Right cardiac atrium (tissue), 5 donors: ENCODE data around the gene SYT9. TPM values are rescaled to one million over a fixed set of nuclear protein-coding genes. Genes with fewer than 3 reads are reported as not detected.

ENCODE experiments used
- ATAC-seq, 2 donors: fragments of 200-7000 bp; cut with Tn5 transposase; one replicate each; pipeline versions ENCODE4 v1.8.0 to v1.9.1; 2020; ENCODE audit warnings: moderate library complexity in 2 of 2, mild to moderate bottlenecking in 1 of 2
- DNase-seq, 3 donors: peaks; one replicate each; pipeline ENCODE4 v3.0.0-alpha.2; 2020
- H3K27ac ChIP-seq: one replicate; pipeline ENCODE4 v1.5.1; 2013; ENCODE audit warnings: mild to moderate bottlenecking, low read length, control low read depth, moderate library complexity
- H3K27me3 ChIP-seq: one replicate; pipeline ENCODE4 v1.6.1; 2013; ENCODE audit not compliant: control insufficient read depth, insufficient read depth
- H3K4me1 ChIP-seq: one replicate; pipeline ENCODE4 v1.6.1; 2013; ENCODE audit warnings: low read length; ENCODE audit not compliant: control insufficient read depth, insufficient read depth
- H3K4me3 ChIP-seq: one replicate; pipeline ENCODE4 v1.5.1; 2013; ENCODE audit warnings: low read length, control low read depth
- H3K9me3 ChIP-seq: one replicate; pipeline ENCODE4 v1.6.1; 2013; ENCODE audit warnings: low read length; ENCODE audit not compliant: control insufficient read depth
- WGBS: extraction: QIAGEN DNeasy Blood & Tissue Kit; methylation state at CpG from one replicate; pipeline ENCODE4 v1.1.7; 2013; 5-methylcytosine and 5-hydroxymethylcytosine counted together
- intact Hi-C, 4 donors: fragments of 100-400 bp; cut with DNase I; formaldehyde crosslinking; loops; one replicate each; pipeline versions ENCODE4 v1.11.0 to v1.14.0; 2022 to 2023
- polyA plus RNA-seq: library from polyadenylated mRNA; stranded (reverse); fragments of 200-250 nt; gene quantifications from one replicate; pipeline ENCODE4 v1.2.3, GENCODE V29; 2013
- total RNA-seq, 4 donors: library from RNA; stranded (reverse); fragmentation: NEBNext Ultra II Directional; extraction: Animal tissue kit (Norgen Biotek cat#: 25700); gene quantifications; one replicate each; pipeline ENCODE4 v1.2.1, GENCODE V29; 2021
- donor health status: healthy with polysubstance abuse.
- donor health status: DM: no; HTN: yes; CAD: no.
- donor health status: DM: no; HTN: no; CAD: no.
- donor health status: DM: no; HTN: yes; CAD: no; lungs with severe emphysema.
- donor health status: DM: yes; HTN: yes; CAD: no.

Gene SYT9
- total and polyA plus RNA-seq, 5 donors = 0.06 to 0.11 (median 0.08) TPM; not detected in 1

DNA sequence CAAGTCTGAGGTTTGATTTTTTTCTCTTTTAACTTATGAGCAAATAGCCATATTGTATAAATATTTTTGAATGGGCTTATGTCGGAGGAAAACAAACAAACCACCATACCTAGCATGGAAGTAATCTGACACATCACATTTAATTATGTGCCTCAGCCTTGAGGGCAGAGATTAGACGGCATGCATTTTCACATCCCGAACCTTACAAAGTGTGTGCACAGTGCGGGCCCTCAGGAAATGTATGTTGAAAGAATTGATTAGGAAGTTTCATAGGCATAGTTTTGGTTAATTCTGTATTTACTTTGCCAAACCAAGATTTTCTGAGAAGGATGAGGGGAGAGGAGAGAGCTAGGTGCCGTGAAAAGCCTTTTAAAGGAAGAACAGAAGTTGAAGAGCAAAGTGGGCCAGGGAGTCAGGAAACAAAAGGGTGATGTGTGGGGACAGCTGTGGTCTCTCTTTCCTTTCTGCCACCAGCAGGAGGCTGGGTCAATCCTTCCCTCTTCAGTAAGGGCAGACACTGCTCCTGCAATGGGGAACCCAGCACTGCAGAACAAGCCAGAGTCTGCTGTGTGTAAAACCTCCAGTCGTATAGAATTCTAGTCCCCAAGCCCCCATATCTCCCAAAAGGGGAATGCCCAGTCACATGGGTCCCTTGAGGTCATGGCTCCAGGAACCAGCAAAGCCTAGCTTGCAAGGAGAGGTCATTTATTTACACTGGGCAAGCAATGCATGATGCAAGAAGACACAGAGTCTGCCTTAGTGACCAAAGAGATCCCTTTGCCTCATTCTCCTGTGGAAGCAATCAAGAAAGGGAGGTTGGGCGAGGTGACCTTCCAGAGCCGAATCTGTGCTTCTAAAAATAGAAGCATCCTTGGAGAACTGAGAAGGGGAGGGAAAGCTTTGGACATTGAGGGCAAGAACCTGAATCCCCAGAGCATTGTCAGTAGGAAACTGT lies 162.5 kb downstream of the SYT9 start:
- H3K9me3 ChIP-seq = no peaks in the 10 kb centered on the region
- no peak overlapping the region for H3K4me3 ChIP-seq
- intact Hi-C loops = no loop called here
- H3K4me1 ChIP-seq = no peaks in the 10 kb centered on the region
- H3K27ac ChIP-seq = no peak overlapping the region
- DNase-seq (no peak), ATAC-seq (no peak)
- WGBS = 51% methylated on average over 8 of the region's 8 CpGs
- no peaks in the 10 kb centered on the region for H3K27me3 ChIP-seq

DNA sequence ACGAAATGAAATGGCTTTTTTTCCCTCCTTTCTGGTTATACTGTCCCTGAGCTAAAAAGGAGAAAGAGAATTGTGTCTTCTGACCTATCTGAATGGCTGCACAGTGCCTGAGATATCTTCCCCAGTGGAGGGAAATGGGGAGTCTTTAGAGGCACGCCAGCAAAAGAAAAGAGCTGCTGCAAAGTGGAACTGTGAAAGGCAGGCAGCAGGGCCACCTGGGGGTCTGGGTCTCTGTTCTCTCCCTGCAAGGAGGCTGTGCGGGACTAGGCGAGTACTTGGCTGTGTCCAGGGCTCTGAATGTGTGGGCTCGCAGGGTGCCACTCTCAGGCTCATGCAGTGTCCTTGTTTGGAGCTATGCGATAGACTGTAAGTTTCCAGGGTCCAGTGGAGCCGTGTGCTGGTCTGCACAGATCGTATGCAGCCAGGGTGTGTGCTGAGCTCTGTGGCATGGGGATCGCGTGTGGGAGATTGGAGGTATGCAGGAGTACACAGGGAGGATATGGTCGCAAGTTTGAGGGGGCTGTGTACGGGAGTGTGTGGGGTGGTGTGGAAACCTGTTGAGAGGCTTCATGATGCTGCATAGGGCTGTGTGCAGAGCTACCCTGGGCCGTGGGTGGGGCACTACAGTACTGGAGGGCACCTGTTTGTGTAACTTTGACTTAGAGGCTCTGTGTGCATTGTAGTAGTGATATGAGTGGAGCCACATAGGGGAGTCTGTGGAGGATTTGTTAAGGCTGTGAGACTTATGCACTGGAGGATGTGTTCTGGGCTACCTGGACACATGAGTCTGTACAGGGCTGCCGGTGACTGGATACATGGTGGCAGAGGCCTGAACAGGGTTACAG lies 163.5 kb downstream of the SYT9 start:
- intact Hi-C loops = no loop called here
- DNase-seq = no peak
- Histone ChIP-seq H3K4me3 (no peak overlapping the region), H3K27ac (no peak overlapping the region), H3K9me3 (no peaks in the 10 kb centered on the region), H3K27me3 (no peaks in the 10 kb centered on the region), H3K4me1 (no peaks in the 10 kb centered on the region)
- WGBS = 79% methylated on average over 14 of the region's 14 CpGs
- no peak for ATAC-seq

DNA sequence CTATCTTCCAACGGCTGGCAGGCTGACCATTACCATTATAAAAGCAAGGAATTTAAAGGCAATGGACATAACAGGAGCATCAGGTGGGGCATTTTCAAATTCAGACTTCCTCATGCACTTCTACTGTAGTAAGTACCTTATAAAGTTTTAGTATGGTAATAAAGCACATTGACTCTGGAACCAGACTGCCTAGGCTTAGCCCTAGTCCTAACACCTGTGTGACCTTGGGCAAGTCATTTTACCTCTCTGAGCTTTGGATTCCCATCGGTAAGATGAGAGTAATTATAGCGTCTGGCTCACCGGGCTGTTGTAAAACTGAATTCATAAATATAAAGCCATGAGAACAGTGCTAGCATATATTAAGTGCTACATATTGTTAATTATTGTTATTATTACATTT lies 164.4 kb downstream of the SYT9 start:
- H3K9me3 ChIP-seq = no peaks in the 10 kb centered on the region
- no peaks in the 10 kb centered on the region for H3K4me1 ChIP-seq
- WGBS = 33% methylated on average over 4 of the region's 4 CpGs
- no peaks in the 10 kb centered on the region for H3K27me3 ChIP-seq
- ATAC-seq = no peak
- H3K4me3 ChIP-seq = no peak overlapping the region
- intact Hi-C loops = no loop called here
- no peak overlapping the region for H3K27ac ChIP-seq
- DNase-seq = no peak

DNA sequence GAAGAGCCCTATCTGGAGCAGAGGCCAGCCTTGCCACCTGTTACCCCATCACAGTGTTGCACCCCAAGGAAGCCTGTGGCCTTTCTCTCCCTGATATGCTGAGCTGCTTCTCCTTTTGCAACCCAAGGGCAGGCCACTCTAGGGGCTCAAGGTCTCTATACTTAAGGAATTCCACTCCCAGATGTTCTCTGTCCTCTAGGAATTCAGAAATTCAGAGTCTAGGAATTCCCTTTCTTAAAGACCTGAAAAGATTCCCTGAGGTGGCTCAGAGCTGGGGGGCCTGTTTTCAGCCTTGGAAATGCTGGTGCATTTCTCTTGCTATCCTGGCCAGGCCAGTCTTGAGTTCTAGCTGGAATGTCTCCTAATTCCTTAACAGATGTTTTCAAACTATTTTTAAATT lies 165.6 kb downstream of the SYT9 start:
- no peaks in the 10 kb centered on the region for H3K27me3 ChIP-seq
- intact Hi-C loops = no loop called here
- DNase-seq (no peak), ATAC-seq (no peak)
- no peaks in the 10 kb centered on the region for H3K9me3 ChIP-seq
- no peak overlapping the region for H3K27ac ChIP-seq
- no peaks in the 10 kb centered on the region for H3K4me1 ChIP-seq
- H3K4me3 ChIP-seq = no peak overlapping the region

DNA sequence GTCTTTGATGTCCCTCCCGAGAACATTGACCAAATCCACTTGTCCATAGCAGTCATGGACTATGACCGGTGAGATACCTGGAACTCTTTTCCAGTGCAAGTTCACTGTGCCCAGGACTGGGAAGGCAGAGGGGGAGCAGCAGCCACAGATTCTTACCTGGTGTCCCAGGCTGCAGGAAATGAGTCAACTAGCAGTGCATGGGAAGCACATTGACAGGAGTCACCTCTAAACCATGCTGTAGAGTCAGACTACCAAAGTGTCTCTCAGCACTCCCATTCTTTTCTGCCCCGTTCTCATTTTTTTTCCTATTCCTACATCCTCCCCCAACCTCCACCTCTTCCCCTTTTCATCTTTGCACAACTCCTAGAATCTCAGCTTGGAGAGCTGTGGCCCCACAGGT lies 166.4 kb downstream of the SYT9 start:
- H3K9me3 ChIP-seq = no peaks in the 10 kb centered on the region
- no peak overlapping the region for H3K27ac ChIP-seq
- no peaks in the 10 kb centered on the region for H3K27me3 ChIP-seq
- DNase-seq (no peak), ATAC-seq (no peak)
- 82% methylated on average over 3 of the region's 3 CpGs for WGBS
- H3K4me1 ChIP-seq = no peaks in the 10 kb centered on the region
- H3K4me3 ChIP-seq = no peak overlapping the region
- intact Hi-C loops = no loop called here

DNA sequence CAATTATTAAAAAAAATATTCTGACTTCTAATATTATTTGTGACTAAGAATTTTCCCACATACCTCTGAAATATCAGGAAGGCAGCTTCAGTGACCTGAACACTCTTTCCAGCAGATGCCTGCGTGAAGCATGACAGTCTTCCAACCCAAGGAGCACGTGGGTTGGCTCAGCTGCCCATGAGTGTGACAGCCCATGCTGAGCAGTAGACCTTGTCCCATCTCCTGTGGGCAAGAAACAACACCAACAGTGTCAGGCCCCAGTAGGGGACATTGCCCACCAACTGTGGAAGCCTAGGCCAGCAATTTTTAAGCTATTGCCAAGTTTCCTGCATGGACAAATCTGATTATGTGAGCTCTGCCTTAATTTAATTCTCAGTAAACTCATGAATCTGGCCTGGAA lies 167.2 kb downstream of the SYT9 start:
- no peak for DNase-seq
- no peaks in the 10 kb centered on the region for H3K9me3 ChIP-seq
- ATAC-seq = no peak
- H3K4me1 ChIP-seq = no peaks in the 10 kb centered on the region
- H3K27me3 ChIP-seq = no peaks in the 10 kb centered on the region
- no peak overlapping the region for H3K4me3 ChIP-seq
- no peak overlapping the region for H3K27ac ChIP-seq
- WGBS = 74% methylated on average over 2 of the region's 2 CpGs
- intact Hi-C loops = no loop called here

DNA sequence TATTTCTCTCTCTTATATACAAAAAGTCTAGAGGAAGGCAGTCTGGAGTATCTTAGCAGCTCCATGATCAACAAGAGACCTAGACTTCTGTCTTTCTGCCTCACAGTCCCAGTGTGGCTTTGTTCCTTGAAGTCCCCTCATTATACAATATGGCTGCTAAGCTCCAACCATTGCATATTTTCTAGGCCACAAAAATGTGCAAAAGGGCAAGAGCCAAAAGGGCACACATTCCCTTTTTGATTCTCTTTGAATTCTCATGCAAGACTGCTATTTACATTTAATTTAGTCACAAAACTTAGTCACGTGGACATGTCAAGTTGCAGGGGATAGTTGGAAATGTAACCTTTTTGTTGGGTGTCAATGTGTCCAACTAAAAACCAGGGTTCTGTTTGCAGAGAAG lies 169.4 kb downstream of the SYT9 start:
- H3K9me3 ChIP-seq = no peaks in the 10 kb centered on the region
- no peak overlapping the region for H3K27ac ChIP-seq
- H3K4me1 ChIP-seq = no peaks in the 10 kb centered on the region
- 39% methylated on average over 1 of the region's 1 CpG for WGBS
- no peak for ATAC-seq
- H3K4me3 ChIP-seq = no peak overlapping the region
- DNase-seq = no peak
- intact Hi-C loops = no loop called here
- H3K27me3 ChIP-seq = no peaks in the 10 kb centered on the region

DNA sequence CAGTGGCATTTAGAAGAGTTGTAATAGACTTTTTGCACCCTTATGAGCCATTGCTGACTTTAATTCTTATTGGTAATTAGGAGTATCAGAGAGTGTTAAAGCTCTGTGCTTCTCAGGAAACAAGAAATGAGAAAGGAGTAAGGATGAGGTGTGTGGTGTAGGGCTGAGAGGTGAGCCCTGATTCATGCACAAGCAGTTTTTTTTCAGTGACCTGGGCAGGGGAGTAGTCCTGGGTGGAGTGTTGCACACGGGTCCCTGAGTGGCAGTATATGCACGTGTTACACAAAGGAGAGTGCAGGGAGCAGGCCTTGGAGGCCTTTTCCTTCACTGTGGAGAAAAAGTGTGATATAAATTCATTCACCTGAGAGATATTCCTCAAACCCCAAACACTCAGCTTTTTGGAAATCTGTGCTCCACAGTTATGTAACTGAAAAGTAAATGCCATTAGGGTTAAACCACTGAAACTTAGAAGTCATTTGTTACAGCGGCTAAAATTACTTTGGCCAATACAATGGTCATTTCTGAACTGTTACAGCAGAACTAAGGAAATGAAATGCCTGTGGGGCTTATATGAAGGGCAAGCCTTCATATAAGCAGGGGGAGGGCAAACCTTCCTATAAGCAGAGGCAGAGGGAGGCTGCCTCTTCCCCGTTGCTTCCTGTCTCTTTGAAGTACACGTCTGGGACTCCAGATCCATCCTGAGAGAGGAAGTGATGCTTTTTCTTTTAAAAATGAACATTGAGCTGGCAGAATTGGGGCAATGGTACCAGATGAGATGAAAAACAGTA lies 171.0 kb downstream of the SYT9 start:
- no peaks in the 10 kb centered on the region for H3K27me3 ChIP-seq
- intact Hi-C loops = no loop called here
- ATAC-seq = no peak

DNA sequence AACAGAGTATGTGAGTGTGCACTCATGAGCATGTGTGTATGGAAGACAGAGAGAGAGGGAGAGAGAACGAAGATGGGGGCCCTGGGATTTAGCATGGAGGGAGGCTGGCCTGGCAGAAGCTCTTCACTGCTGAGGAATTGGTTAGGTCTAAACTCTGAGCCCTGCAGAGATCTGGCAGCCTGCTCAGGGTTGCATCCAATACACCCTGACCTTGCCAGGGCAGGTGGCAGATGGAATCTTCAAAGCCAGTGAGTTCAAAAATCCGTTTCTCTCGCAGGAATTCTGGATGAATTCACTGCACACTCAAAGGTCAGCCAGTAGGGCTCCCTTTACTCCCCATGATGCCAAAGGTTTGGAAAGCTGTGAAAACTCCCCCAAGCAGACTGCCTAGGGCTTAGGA lies 172.2 kb downstream of the SYT9 start:
- 75% methylated on average over 3 of the region's 3 CpGs for WGBS
- H3K4me1 ChIP-seq = no peaks in the 10 kb centered on the region
- intact Hi-C loops = no loop called here
- no peak for DNase-seq
- H3K9me3 ChIP-seq = no peaks in the 10 kb centered on the region
- ATAC-seq = no peak
- H3K27me3 ChIP-seq = no peaks in the 10 kb centered on the region
- H3K27ac ChIP-seq = no peak overlapping the region
- no peak overlapping the region for H3K4me3 ChIP-seq

More for the DNA sequence above, 171.0 kb downstream of the SYT9 start:
- no peak overlapping the region for H3K4me3 ChIP-seq
- no peaks in the 10 kb centered on the region for H3K9me3 ChIP-seq
- no peaks in the 10 kb centered on the region for H3K4me1 ChIP-seq
- WGBS = 57% methylated on average over 5 of the region's 5 CpGs
- DNase-seq = no peak
- no peak overlapping the region for H3K27ac ChIP-seq

DNA sequence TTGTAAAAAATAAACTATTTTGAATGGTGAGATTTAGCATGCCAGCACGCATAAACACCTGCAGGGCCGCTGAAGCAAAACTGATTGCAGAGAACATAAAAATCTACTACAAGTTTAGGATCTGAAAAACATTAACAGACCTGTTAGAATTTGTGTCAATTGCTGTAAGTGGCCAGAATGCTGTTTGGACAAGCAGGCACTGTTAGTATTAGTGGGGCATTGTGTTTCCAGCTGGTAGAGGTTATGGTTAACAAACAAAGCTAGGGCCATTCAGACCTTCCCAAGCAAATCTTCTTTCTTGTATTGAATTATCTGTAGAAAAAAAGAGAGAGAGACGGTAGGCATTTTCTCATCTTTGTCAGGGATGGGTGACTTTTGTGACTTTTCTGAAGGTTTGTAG lies 176.0 kb downstream of the SYT9 start:
- 95% methylated on average over 3 of the region's 3 CpGs for WGBS
- DNase-seq (no peak), ATAC-seq (no peak)
- Histone ChIP-seq H3K27me3 (no peaks in the 10 kb centered on the region), H3K4me1 (no peaks in the 10 kb centered on the region), H3K9me3 (no peaks in the 10 kb centered on the region), H3K27ac (no peak overlapping the region), H3K4me3 (no peak overlapping the region)
- intact Hi-C loops = no loop called here

DNA sequence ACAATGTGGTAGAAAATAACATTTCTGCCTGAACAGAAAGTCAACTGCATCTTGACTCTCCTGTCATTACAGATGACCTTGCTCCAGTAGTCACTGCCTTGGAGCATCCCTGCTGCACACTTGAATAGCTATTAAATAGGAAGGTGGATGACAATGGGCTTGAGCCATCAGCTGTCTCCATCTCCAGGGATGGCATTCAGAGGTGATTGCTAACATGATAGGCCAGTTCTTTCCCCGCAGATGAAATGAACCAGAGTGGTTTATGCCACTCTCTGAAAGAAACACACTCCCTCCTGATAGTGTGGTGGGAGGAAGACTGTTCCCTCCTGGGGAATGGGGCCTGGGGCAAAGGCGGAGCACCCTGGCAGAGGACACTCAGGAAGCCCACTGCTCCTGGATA lies 176.5 kb downstream of the SYT9 start:
- Histone ChIP-seq H3K9me3 (no peaks in the 10 kb centered on the region), H3K27me3 (no peaks in the 10 kb centered on the region), H3K4me3 (no peak overlapping the region), H3K4me1 (no peaks in the 10 kb centered on the region), H3K27ac (no peak overlapping the region)
- ATAC-seq (no peak), DNase-seq (no peak)
- intact Hi-C loops = no loop called here
- 85% methylated on average over 2 of the region's 2 CpGs for WGBS
